H9 (cell line): ENCODE results near the gene ANGPTL4. TPM values are rescaled to one million over a fixed set of nuclear protein-coding genes. Genes with fewer than 3 reads are reported as not detected.

ENCODE experiments used
- DNase-seq: peaks from one replicate; pipeline ENCODE4 v3.0.0-alpha.2; 2017
- H2AFZ ChIP-seq: one replicate; pipeline ENCODE4 v1.6.1; 2013; ENCODE audit warnings: mild to moderate bottlenecking, low read length, control low read depth, moderate library complexity
- H2AK5ac ChIP-seq: 2 replicates; pipeline ENCODE4 v1.6.1; 2013; ENCODE audit warnings: low read length, control low read depth, mixed read lengths; ENCODE audit not compliant: insufficient read length
- H2BK120ac ChIP-seq: one replicate; pipeline ENCODE4 v1.6.1; 2013; ENCODE audit warnings: low read depth, mild to moderate bottlenecking, low read length, control low read depth, inconsistent platforms; ENCODE audit not compliant: poor library complexity, severe bottlenecking
- H2BK12ac ChIP-seq: 2 replicates; pipeline ENCODE4 v1.6.1; 2013; ENCODE audit warnings: low read length, control low read depth, mixed read lengths, low read depth; ENCODE audit not compliant: insufficient read length
- H2BK15ac ChIP-seq: 2 replicates; pipeline ENCODE4 v1.6.1; 2013; ENCODE audit warnings: low read depth, low read length, control low read depth
- H2BK20ac ChIP-seq: one replicate; pipeline ENCODE4 v1.6.1; 2013; ENCODE audit warnings: low read depth, mild to moderate bottlenecking, low read length, control low read depth, inconsistent platforms; ENCODE audit not compliant: poor library complexity, severe bottlenecking
- H2BK5ac ChIP-seq: 2 replicates; pipeline ENCODE4 v1.6.1; 2013; ENCODE audit warnings: low read length, control low read depth, mixed read lengths; ENCODE audit not compliant: insufficient read length
- H3K14ac ChIP-seq: 2 replicates; pipeline ENCODE4 v1.6.1; 2013; ENCODE audit warnings: low read length, control low read depth; ENCODE audit not compliant: insufficient read depth
- H3K18ac ChIP-seq: 2 replicates; pipeline ENCODE4 v1.6.1; 2013; ENCODE audit warnings: low read depth, mild to moderate bottlenecking, mixed read lengths, low read length, control low read depth; ENCODE audit not compliant: insufficient read length
- H3K23ac ChIP-seq: 2 replicates; pipeline ENCODE4 v1.6.1; 2013; ENCODE audit warnings: low read length, control low read depth, mixed read lengths, low read depth; ENCODE audit not compliant: insufficient read length
- H3K23me2 ChIP-seq: 2 replicates; pipeline ENCODE4 v1.6.1; 2013; ENCODE audit warnings: low read depth, mild to moderate bottlenecking, mixed read lengths, low read length, control low read depth; ENCODE audit not compliant: insufficient read length, poor library complexity, severe bottlenecking
- H3K27ac ChIP-seq: 2 replicates; pipeline ENCODE4 v1.5.1; 2013; ENCODE audit warnings: low read length, control low read depth, mixed read lengths, low read depth; ENCODE audit not compliant: insufficient read length
- H3K27me3 ChIP-seq: 2 replicates; pipeline ENCODE4 v1.6.1; 2013; ENCODE audit warnings: low read length, control low read depth, inconsistent platforms; ENCODE audit not compliant: insufficient read depth
- H3K4ac ChIP-seq: 2 replicates; pipeline ENCODE4 v1.6.1; 2013; ENCODE audit warnings: low read depth, mild to moderate bottlenecking, control low read depth, inconsistent platforms, low read length, moderate library complexity
- H3K4me1 ChIP-seq: 2 replicates; pipeline ENCODE4 v1.6.1; 2013; ENCODE audit warnings: low read length, control low read depth, inconsistent platforms; ENCODE audit not compliant: insufficient read depth
- H3K4me2 ChIP-seq: 2 replicates; pipeline ENCODE4 v1.6.1; 2013; ENCODE audit warnings: low read length, control low read depth, mixed read lengths; ENCODE audit not compliant: insufficient read length, insufficient read depth
- H3K56ac ChIP-seq: 2 replicates; pipeline ENCODE4 v1.6.1; 2013; ENCODE audit warnings: low read depth, mild to moderate bottlenecking, mixed read lengths, low read length, control low read depth; ENCODE audit not compliant: insufficient read length
- H3K79me1 ChIP-seq: 2 replicates; pipeline ENCODE4 v1.6.1; 2013; ENCODE audit warnings: low read depth, mild to moderate bottlenecking, moderate library complexity, low read length, control low read depth, inconsistent platforms; ENCODE audit not compliant: insufficient read depth, poor library complexity, severe bottlenecking
- H3K79me2 ChIP-seq: 2 replicates; pipeline ENCODE4 v1.6.1; 2013; ENCODE audit warnings: low read length, control low read depth, inconsistent platforms; ENCODE audit not compliant: insufficient read depth
- H3K9ac ChIP-seq: 2 replicates; pipeline ENCODE4 v1.6.1; 2013; ENCODE audit warnings: low read length, control low read depth, mixed read lengths; ENCODE audit not compliant: insufficient read length; ENCODE audit errors: extremely low read depth
- H3K9me3 ChIP-seq: one replicate; pipeline ENCODE4 v1.6.1; 2013; ENCODE audit warnings: low read depth, low read length, inconsistent platforms; ENCODE audit not compliant: control insufficient read depth
- H3T11ph ChIP-seq: one replicate; pipeline ENCODE4 v1.6.1; 2013; ENCODE audit warnings: mild to moderate bottlenecking, low read length, control low read depth, inconsistent platforms
- H4K20me1 ChIP-seq: one replicate; pipeline ENCODE4 v1.6.1; 2013; ENCODE audit not compliant: control insufficient read depth, insufficient read length, insufficient read depth
- H4K5ac ChIP-seq: 2 replicates; pipeline ENCODE4 v1.6.1; 2013; ENCODE audit warnings: low read depth, mild to moderate bottlenecking, mixed read lengths, low read length, control low read depth; ENCODE audit not compliant: insufficient read length
- H4K8ac ChIP-seq: replicated peaks from 2 replicates; pipeline ENCODE4 v1.6.1; 2013; ENCODE audit warnings: low read length, control low read depth, mixed read lengths, low read depth; ENCODE audit not compliant: insufficient read length
- H4K91ac ChIP-seq: 2 replicates; pipeline ENCODE4 v1.6.1; 2013; ENCODE audit warnings: low read depth, mild to moderate bottlenecking, moderate library complexity, mixed read lengths, low read length, control low read depth; ENCODE audit not compliant: insufficient read length
- H3K27ac Mint-ChIP-seq, 3 experiments: 2 replicates in 2 of 3; 3 replicates in 1 of 3; pipeline ENCODE4 v1.8.0; 2020 to 2021; ENCODE audit warnings: mixed read lengths in 3 of 3, mild to moderate bottlenecking in 1 of 3, moderate library complexity in 1 of 3
- H3K27me3 Mint-ChIP-seq: 2 replicates; pipeline ENCODE4 v1.8.0; 2021; ENCODE audit warnings: low read depth, mild to moderate bottlenecking, moderate library complexity, mixed read lengths
- H3K36me3 Mint-ChIP-seq, 3 experiments: 2 replicates in 2 of 3; 3 replicates in 1 of 3; pipeline ENCODE4 v1.8.0; 2020 to 2021; ENCODE audit warnings: low read depth in 3 of 3, mixed read lengths in 3 of 3; ENCODE audit not compliant: insufficient read depth in 1 of 3
- H3K4me1 Mint-ChIP-seq, 2 experiments: 2 replicates each; pipeline ENCODE4 v1.8.0; 2020; ENCODE audit warnings: mixed read lengths in 2 of 2
- H3K4me3 Mint-ChIP-seq, 2 experiments: 2 replicates in 1 of 2; 3 replicates in 1 of 2; pipeline ENCODE4 v1.8.0; 2020 to 2021; ENCODE audit warnings: mild to moderate bottlenecking in 2 of 2, mixed read lengths in 2 of 2, moderate library complexity in 1 of 2
- H3K9me3 Mint-ChIP-seq, 2 experiments: 2 replicates in 1 of 2; 3 replicates in 1 of 2; pipeline ENCODE4 v1.8.0; 2020; ENCODE audit warnings: mild to moderate bottlenecking in 2 of 2, mixed read lengths in 2 of 2, moderate library complexity in 1 of 2
- CTCF ChIP-seq: fragments of 200-600 bp; sonication (generic); conservative IDR thresholded peaks from 3 replicates; pipeline ENCODE4 v1.8.0; 2021; ENCODE audit warnings: antibody characterized with exemption, mild to moderate bottlenecking
- WGBS: extraction: QIAGEN DNeasy Blood & Tissue Kit; methylation state at CpG from one replicate; pipeline ENCODE4 v1.1.7; 2013; ENCODE audit warnings: missing lambda C conversion rate, low lambda C conversion rate, mixed read lengths; ENCODE audit not compliant: insufficient read length; ENCODE audit errors: extremely low coverage; 5-methylcytosine and 5-hydroxymethylcytosine counted together
- total RNA-seq: library from RNA; stranded (reverse); gene quantifications from 2 replicates; pipeline ENCODE4 v1.2.1, GENCODE V29; 2021

Gene ANGPTL4
- total RNA-seq, 1 experiment from 2014 or later, result 1.9 TPM

GRCh38 chr19:8393871-8394250 is 29.9 kb downstream of the ANGPTL4 start:
- Histone ChIP-seq H3T11ph (no peak overlapping the region), H3K14ac (no peak overlapping the region), H2BK5ac (no peak overlapping the region), H4K8ac (no peak overlapping the region), H3K27me3 (no peaks in the 10 kb centered on the region), H2AFZ (no peak overlapping the region), H2AK5ac (no peak overlapping the region), H3K9ac (no peak overlapping the region), H2BK120ac (no peak overlapping the region), H3K23me2 (no peaks in the 10 kb centered on the region), H3K79me1 (peaks cover 6% of the 10 kb centered on the region), H3K4me2 (no peak overlapping the region), H3K56ac (no peak overlapping the region), H2BK20ac (no peak overlapping the region), H2BK15ac (no peak overlapping the region), H4K20me1 (no peaks in the 10 kb centered on the region), H3K27ac (no peak overlapping the region), H4K91ac (no peak overlapping the region), H3K4ac (no peak overlapping the region), H3K79me2 (peaks cover 14% of the 10 kb centered on the region; the same call in 1 of the 2 replicates), H4K5ac (no peak overlapping the region), H3K9me3 (no peaks in the 10 kb centered on the region), H3K23ac (no peak overlapping the region), H3K4me1 (no peaks in the 10 kb centered on the region), H3K18ac (no peak overlapping the region), H2BK12ac (no peak overlapping the region)
- Mint-ChIP-seq H3K4me3 (no peak overlapping the region), H3K27ac (no peak overlapping the region), H3K4me1 (peaks cover 9 to 20% of the 10 kb centered on the region in 2 experiments), H3K36me3 (peaks cover 0 to 3% (median 2%) of the 10 kb centered on the region in 3 experiments; a peak in 2 of 7 replicates), H3K9me3 (no peaks in the 10 kb centered on the region; a peak in 1 of 5 replicates), H3K27me3 (no peaks in the 10 kb centered on the region)
- no CpG with 5 or more reads among the region's 8 CpGs for WGBS
- TF ChIP-seq CTCF, result no peak
- no peak for DNase-seq
